Measurements from ENCODE around the gene NACC2.

Gene NACC2, protein sequence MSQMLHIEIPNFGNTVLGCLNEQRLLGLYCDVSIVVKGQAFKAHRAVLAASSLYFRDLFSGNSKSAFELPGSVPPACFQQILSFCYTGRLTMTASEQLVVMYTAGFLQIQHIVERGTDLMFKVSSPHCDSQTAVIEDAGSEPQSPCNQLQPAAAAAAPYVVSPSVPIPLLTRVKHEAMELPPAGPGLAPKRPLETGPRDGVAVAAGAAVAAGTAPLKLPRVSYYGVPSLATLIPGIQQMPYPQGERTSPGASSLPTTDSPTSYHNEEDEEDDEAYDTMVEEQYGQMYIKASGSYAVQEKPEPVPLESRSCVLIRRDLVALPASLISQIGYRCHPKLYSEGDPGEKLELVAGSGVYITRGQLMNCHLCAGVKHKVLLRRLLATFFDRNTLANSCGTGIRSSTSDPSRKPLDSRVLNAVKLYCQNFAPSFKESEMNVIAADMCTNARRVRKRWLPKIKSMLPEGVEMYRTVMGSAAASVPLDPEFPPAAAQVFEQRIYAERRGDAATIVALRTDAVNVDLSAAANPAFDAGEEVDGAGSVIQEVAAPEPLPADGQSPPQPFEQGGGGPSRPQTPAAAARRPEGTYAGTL

DNA sequence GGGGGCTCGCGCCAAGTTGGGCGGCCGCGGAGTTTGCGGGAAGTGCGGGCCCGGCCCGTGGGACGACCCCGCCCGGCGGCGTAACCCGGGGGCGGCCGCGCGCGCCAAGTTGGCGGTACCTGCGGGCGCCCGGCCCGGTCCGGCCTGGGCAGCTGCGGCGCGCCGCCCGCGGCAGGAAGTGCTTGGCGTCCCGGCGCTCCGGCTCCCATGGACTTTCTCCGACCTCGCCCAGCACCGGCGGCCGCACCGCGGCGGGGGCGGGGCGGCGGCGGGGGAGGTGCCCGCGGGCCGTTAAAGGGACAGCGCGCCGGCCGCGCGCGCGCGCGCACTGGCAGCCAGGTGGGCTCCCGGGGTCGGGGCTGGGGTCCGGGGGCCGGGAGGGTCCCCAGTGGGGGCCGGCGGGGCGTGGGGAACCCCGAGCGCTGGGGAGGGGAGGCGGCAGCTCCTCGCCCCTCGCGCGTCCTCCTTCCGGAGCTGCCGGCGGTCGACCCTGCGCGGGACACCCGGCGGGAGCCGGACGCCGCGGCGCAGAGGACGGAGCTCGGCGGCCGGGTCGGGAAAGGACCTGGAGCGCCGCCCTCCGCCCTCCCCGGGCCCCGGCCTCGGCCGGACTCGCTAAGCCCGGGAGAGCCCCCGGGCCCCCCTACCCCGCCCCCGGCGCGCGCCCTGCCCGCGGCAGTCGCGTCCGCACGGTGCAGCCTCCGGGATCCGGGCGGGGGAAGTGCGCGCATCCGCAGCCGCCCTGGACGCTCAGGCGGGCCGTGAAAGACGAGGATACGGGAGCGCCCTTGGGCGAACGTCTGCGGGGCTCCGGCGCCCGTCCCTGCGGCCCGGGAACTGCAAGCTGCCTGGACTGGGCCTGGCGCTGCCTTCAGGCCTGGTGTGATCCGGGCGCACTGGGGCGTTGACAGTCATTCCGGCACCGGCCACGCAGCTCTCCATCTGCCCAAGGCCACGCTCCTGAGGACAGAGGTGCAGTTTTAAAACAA, at the start of gene NACC2:
TSS of gene NACC2 (minus strand) at position 220 of the 989 bp plus-strand sequence. CDS start 44,768 bp downstream, outside the sequence.
- DNase-seq, result peak; percentile 50

DNA sequence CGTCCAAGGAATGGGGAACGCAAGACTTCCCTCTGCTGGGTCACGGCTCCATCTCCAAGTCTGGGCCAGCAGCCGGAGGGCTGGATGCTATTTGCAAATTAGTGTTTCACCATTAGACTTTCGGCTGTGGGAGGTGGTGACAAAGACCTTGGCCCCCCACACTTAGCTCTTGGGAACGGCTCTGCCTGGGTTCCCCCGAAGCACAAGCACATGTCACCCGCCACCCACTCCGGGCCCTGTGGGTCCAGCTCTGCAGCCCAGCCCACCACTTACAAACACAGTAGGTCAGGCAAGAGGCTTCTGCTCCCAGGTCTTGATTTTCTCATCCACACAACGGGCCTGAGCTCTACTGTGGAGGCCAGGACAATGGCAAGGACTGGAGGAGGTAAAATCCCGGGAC, 49.4 kb upstream of the NACC2 start:
- DNase-seq, result no peak

DNA sequence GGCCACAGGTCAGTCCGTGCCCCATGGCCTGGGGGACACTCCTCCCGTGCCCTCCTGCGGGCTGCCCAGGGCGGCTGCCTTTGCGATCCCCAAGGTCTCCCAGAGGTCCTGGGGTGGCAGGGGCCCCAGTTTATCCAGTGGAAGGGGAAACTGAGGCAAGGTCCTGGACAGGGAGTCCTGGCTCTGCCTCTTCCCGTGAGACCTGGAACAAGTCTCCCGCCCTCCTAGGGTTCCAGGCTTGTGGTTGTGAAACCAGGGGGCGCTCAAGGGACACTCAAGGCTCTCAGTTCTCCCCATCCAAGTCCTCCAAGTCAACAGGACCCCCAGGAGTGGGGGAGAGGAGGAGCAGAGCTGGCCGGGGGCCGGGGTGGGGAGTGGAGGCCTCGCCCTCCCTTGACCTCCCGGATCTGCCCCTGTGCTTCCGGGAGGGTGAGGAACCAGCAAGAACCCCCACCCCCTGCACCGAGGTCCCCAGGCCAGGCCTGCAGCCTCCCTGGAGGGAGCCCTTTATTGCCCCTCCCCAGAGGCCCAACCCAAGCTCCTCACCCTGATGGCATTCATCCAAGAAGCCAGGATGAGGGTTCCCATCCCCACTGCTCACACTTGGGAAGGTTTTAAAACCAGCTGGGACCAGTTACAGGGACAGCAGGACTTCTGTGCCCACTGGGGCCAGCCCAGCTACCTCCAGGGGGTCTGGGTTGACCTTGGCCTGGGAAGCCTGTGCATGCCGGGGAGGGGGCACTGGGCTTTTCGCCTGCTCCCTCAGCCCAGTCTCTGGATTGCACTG, 48.3 kb upstream of the NACC2 start:
- peak; percentile 6 for DNase-seq

DNA sequence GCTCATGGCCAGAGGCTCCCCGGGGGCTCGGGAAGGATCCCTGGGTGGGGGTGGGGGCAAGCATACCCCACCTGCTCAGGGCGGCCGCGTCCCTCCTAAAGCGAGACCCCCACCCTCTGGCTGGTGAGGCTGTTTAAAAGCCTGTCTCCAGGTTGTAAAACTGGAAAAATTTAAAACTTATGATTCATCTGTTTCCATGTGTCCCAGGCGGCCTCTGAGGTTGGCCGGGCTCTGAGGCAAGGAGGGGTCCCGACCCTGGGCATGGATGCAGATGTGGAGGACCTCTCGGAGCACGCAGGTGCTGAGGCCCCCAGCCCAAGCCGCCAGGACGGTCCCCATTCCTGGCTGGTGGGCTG, 47.7 kb upstream of the NACC2 start:
- no peak for DNase-seq

DNA sequence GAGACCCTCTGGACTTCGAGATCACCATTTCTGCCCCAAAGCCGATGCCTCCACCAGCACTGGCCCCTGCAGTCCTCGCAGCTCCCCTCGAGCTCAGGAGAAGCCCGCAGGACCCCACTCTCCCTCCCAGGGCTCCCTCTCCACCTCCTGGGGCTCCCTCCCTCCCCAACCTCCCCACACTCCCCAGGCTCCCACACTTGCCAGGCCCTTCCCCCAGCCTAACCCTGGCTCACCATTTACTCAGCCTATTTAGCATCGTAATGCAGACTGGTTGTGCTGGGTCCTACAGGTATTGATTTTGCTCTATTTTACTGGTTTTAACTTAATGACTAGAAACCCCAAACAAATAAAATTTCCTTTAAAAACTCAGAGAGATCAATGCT, 47.3 kb upstream of the NACC2 start:
- no peak for DNase-seq

DNA sequence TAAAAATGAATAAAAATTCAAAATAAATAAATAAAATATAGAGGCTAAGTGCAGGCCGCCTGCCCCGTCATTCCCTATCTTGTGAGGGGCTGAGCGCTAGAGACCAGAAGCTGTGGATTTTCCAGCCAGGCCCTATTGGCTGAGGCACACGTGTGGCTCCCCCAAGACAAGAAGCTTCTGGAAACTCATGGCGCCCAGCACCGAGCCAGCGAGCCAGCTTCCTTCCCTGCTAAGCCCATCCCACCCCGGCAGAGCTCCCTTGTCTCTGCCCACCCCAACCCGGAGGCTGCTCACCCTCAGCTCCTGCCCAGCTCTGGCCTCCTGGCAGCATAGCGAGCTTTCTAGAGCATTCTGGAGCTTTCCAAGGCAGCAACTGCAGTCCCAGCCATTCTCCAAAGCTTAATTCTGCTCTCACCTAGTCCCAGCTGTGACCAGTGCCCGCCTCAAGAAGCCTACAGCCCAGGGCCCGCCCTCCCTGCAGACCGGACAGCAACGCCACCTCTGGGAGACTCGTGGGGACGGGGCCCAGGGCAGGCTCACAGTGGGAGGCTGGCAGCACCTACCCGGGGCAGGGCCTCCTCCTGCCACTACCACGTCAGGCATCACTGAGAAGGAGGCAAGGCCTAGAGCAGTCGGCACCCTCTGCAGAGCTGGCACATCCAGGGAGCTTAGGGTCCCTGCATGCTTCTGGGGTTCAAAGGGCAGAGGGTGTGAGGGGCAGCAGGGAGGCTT, 46.8 kb upstream of the NACC2 start:
- no peak for DNase-seq

DNA sequence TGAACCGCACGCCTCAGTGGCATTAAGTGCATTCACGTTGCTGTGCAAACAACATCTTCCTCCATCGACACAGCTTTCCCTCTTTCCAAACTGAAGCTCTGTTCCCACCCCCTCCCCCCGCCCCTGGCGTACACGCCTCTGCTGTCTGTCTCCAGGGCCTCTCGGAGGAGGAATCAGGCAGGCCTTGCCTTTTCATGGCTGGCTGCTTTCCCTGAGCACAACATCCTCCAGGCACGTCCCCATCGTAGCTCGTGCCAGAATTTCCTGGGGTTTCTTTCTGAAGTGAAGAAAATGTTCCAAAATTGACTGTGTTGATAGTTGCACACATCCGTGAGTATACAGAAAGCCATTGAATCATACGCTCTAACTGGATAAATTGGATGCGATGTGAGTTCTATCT, 45.9 kb upstream of the NACC2 start:
- no peak for DNase-seq

DNA sequence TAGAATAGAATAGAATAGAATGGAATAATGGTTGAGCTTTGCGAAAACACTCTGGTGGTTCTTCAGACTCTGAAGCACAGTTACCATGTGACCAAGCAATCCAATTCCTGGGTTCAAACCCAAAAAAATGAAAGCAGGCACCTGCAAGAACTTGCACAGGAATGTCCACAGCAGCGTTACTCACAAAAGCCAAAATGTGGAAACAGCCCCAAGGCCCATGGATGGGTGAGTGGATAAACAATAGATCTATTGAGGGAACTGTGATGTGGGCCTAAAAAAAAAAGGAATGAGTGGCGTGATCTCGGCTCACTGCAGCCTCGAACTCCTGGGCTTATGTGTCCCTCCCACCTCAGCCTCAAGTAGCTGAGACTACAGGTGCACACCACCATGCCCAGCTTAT, 45.0 kb upstream of the NACC2 start:
- DNase-seq, result no peak

DNA sequence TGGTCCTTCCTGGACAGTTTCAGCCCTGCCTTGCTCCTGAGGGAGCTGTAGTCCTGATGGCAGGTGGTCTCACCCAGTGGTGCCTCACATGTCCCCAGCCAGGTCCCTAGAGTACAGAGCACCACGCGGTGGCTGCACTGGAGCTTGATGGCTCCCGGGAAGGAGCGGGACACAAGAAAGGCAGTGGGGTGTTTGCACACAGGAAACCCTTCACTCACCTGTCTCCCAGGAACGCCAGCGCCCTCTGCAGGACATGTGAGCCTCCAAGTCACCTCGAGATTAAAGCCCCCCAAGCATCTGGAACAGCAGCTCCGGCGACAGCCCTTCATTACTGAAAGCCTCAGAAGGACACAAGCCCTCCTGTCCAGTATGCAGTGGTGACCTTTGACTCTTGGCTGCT, 43.5 kb upstream of the NACC2 start:
- peak; percentile 24 for DNase-seq

DNA sequence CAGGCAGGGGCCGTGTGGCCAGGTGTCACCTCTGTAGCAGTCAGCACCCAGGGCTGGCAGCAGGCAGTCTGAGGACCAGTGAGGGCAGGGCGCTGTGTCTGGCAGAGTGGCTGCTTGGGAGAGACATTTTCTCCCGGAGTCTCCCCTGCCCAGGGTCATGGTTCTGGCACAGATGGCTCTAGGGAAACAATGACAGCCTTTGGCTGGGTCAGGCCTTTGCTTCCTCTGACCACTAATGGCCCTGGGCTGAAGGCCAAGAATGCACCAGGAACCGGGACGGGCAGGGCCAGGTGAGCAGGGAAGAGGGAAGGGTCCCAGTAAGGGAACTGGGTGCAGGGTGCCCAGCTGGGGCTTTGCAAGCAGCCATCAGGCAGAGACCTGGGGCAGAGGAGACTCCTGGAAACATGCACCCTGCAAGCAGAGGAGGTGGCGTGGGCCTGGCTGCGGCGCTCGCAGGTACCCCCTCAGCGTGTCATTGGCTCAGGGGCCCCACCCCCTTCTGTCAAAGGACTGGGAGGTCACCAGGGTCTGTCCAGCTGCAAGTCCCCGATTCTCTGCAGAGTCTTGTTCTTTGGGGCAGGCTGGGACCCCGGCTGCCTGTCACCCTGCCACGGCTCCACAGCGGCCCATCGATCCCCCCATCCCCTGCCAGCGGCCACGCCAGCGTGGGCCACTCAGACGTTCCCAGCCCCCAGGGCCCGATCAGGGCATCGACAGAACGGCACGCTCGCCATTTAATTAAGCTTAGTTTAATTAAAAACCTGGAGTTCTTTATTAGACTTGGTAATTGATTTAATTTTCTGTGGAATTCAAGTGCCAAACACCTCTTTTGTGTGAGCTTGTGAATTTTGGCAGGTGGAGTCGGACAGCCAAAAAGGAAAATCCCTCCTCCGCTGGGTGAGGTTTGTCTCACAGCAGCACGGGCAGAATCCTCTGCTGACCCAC, 42.5 kb upstream of the NACC2 start:
- DNase-seq, result peak; percentile 29

DNA sequence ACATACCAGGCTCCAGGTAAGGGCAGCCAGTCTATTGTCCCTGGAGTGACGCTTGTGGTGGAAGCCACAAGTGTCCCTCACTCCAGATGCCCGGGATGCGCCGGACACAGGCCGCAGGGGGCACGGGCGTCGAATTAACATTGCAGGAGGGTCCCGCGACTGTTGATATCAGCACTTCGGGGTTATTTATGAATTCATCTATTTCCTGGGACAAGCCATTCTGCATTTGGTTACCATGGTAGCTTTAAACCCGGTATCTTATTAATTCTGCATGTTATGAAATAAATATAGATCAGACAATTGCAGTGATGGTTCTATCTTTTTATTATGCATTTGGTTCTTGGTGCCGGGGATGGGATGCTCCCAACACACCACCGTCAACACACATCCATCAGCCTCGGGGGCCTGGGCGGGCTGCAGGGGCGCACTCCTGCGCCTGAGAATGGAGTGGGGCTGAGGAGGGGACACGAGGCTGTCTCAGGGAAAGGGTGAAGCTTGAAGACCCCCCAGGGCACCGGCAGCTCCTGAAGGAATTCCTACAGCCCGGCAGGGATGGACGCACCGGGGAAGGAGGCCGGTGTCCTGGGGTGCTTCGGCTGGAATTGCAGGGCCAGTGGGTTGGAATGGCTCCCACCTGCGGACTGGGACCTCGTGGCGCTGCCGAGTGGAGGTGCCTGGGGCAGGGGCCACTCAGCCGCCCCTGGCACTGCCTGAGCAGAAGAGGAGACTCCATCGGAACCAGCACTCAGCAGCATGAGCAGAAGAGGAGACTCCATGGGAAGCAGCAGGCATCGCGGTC, 41.2 kb upstream of the NACC2 start:
- no peak for DNase-seq

DNA sequence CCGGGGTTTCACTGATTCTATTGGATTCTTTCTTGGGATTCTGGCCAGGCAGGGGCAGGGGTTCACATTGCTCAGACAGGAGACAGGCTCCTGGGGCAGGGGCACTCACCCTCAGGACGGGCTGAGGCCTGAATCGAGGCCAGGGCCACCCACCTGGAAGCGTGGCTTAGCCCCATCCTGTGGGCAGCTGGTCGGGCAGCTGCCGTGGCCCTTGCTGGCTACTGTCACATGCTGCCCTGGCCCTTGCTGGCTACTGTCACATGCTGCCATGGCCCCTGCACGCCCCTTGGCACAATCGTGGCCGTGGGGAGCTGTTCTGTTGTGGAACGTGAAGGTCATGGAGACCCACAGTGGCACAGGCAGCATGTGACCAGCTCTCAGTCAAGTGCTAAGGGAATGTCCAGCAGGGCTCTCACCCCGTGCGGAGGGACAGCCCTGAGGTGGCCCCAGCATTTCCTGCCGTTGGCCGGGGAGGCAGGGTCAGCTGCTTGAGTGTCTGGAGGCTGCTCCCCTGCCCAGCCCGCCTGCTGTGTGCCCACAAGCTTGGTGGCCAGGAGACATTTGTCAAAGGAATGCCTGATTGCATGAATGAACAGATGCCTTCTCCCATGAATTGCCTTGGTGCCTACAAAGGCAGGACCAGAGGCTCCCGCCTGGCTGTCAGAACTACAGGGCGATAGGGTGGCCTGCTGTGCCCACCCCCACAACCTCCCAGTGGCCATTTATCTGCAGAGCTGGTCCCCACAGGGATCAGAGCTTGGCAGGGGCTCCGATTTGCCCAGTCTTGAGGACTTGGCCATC, 40.4 kb upstream of the NACC2 start:
- no peak for DNase-seq

DNA sequence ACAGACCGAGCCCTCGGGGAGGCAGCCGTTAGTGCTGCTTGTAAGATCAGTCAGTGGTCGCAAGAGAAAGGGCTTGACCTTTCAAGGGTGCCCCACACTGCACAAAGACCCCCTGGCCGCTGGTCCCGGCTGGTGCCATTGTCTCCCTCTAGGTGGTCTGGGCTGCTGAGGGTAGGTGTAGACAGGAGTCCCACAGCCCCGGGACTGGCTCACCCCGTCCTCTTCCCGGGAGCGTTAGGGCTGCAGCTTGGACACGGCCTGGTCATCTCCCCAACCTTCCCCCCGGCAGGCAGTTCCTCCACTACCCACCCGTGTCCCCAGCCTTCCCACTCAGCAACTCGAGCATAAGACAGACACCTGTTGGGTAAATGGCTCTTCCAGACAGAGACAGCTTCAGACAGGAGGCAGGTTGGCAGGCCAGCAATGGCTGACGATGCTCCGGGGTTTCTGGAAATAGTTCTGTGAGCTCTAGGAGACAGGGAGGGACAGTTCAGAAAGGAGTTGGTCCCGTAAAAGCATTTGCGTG, 38.9 kb upstream of the NACC2 start:
- DNase-seq, result no peak

DNA sequence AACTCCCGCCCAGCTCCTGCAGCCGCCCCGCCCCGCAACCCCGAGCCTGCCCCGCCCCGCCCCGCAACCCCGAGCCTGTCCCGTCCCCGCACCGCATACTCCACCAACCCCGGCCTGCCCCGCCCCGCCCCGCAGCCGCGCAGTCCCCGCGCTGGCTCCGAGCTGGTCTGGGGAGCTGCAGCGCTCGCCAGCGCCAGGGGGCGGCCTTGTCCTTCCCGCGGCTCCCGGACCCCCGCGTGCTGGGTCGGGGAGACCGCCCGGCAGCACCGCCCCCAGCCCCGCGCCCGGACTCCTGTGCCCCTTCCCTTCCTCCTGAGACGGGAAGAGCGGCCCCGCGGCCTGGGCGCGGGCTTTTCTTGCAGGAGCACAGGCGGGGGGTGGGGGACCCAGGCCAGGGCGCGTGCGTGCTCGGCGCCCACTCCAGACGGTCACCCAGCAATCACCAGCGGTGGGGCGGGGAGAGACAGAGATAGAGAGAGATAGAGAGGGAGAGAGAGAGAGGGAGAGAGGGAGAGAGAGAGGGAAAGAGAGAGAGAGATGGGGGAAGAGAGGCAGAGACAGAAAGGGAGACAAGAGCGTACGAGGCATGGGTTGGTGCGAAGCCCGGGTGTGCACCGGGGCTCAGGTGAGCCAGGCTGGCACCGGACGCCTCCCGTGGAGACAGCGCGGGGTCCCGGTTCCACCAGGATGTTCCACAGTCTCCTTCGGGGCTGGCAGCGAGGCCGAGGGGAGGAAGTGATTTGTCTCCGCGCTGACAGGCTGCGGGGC, 38.3 kb upstream of the NACC2 start:
- DNase-seq, result peak; percentile 53

DNA sequence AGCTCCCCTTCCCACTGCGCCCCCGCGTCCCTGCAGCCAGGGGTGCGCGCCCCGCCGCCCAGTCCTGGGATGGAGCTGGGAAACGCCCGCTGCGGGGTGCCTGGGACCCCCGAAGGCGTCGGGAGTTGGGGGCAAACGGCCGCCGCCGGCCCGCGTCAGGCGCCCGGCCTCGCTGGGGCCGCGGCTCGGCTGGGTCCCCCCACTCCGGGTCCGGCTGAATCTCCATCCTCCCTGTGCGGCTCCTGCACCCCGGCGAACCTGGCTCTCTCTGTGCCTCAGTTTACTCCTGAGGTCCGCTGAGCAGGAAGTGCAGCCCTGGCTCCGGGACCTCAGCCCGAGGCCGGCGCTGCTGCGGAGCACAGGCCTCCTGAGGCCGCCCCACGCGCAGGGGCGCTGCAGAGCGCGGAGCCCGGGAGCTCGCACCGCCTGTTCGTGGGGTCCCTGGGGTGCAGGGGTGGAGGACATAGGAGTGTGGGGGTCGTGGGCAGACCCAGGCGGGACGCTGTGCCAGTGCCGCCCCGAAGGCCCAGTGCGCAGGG, 37.5 kb upstream of the NACC2 start:
- DNase-seq, result no peak

DNA sequence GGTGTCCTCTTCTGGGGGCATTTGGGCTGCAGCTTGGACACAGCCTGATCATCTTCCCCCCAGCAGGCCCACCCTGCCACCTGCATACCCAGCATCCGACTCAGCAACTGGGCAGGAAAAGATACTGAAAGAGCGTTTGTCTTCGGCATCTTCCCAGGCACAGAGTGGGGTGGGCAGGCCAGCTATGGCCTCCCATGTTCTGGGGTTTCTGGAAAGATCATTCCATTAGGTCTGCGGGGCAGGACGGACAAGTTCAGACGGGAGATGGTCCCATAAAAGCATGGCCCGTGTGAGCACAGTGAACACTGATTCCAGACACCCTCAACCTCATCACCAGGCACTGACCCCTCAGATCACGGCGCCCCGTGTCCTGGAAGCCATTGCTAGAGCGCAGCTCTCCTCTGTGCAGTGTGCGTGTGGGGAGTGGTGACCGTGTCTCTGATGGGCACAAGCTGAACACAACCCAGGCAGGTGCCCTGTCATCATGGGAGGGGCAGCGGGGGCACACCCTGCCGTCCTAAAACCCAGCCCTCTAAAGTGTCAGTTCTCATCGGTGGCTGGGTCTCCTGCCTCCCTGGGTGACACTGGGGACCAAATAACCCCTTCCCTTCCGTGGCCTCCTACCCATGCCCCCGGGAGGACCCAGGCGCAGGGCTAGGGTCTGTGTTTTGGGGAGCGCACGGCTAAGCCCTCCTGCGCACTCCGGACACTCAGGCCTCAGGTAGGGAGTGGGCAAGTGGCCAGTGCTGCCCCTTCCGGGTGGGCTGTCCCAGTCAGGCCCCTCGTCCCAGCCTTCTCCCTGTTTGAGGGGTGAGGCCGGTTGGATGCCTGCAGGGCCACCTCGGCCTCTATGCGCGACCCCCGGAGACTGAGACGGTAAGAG, 36.8 kb upstream of the NACC2 start:
- DNase-seq, result no peak

DNA sequence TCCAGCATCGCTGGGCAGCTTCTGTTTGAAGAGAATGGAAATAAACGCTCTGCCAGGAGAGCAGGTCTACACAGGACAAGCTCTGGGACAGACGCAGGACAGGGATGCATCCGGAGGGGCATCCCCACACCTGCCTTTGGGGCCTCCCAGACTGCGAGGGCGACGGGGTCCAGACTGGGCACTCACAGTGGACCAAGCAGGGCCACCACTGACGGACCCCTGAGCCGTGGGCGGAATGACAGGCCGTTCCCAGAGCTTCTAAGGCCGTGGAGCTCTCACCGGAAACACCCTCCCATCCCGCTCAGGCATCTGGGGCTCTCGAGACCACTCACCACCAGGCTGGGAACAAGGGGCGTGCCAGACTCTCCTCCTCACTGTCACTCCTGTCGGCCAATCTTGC, 34.1 kb upstream of the NACC2 start:
- no peak for DNase-seq
